Endothelial cell of umbilical vein (primary cell): Measurements from ENCODE around the gene SRRM4.

Source experiments
- GATA2 ChIP-seq: IDR thresholded peaks from 2 replicates; pipeline ENCODE4 v1.7.0; 2011; ENCODE audit warnings: low read depth, mild to moderate bottlenecking, moderate library complexity, mixed read lengths, low read length; ENCODE audit not compliant: insufficient read length, insufficient read depth
- JUN ChIP-seq: IDR thresholded peaks from 2 replicates; pipeline ENCODE4 v1.6.1; 2011; ENCODE audit warnings: borderline replicate concordance, low read depth; ENCODE audit not compliant: insufficient read length, insufficient read depth
- MAX ChIP-seq: IDR thresholded peaks from 2 replicates; pipeline ENCODE4 v1.6.1; 2011; ENCODE audit not compliant: insufficient read depth, insufficient read length
- POLR2A ChIP-seq: IDR thresholded peaks from 2 replicates; pipeline ENCODE4 v1.6.1; 2012; ENCODE audit warnings: low read depth, mild to moderate bottlenecking, control low read depth, low read length
- POLR2AphosphoS5 ChIP-seq: IDR thresholded peaks from 2 replicates; pipeline ENCODE4 v1.6.1; 2012; ENCODE audit warnings: low read depth, mild to moderate bottlenecking, control low read depth, low read length, moderate library complexity; ENCODE audit not compliant: insufficient read depth
- TF ChIP-seq, protein P1 (sequence below), 2 donors: IDR thresholded peaks; 1 replicate in 1 of 2; 2 replicates in 1 of 2; pipeline ENCODE4 v1.5.1; 2011; ENCODE audit warnings: low read length in 2 of 2, mild to moderate bottlenecking in 2 of 2, moderate library complexity in 2 of 2, control low read depth in 1 of 2, inconsistent platforms in 1 of 2, low read depth in 1 of 2; ENCODE audit not compliant: insufficient read depth in 1 of 2; ENCODE audit errors: extremely low read depth in 1 of 2

DNA sequence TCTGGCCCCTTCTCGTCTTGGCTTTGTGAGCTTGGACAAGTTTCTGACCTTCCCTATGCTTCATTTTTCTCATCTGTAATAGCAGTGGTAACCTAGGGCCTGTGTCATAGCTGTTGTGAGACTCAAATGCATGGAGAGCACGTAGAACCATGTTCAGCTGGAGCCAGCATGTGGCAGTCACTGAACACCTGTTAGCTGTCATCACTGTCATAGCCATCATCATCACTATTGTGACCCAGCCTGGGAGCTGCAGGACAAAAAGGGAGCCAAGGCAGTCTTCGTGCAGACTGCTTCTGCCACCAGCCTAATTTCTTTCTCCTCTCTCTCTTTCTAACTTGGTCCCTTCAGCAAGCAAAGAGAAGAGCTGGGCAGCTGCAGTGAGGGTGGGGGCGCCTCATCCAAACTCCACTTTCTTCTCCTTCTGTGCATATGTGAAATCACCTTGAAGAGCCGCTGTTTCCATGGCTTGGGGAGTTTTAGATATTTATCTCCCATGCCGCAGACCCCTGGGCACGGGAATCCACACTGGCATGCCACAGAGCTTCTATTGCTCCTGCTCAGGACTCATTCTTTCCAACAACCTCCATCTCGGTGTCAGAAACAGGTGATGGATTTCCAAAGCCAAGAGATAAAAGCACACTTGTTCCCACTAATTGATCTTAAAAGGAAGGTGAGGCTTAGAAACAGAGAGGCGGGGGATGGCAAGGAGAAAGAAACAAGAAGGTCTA, 87.0 kb downstream of the SRRM4 start:
- TF ChIP-seq, protein P1, sequence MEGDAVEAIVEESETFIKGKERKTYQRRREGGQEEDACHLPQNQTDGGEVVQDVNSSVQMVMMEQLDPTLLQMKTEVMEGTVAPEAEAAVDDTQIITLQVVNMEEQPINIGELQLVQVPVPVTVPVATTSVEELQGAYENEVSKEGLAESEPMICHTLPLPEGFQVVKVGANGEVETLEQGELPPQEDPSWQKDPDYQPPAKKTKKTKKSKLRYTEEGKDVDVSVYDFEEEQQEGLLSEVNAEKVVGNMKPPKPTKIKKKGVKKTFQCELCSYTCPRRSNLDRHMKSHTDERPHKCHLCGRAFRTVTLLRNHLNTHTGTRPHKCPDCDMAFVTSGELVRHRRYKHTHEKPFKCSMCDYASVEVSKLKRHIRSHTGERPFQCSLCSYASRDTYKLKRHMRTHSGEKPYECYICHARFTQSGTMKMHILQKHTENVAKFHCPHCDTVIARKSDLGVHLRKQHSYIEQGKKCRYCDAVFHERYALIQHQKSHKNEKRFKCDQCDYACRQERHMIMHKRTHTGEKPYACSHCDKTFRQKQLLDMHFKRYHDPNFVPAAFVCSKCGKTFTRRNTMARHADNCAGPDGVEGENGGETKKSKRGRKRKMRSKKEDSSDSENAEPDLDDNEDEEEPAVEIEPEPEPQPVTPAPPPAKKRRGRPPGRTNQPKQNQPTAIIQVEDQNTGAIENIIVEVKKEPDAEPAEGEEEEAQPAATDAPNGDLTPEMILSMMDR (IDR thresholded peaks at IDR 0.05; ENCODE audit: extremely low read depth in 1 of 2, insufficient read depth in 1 of 2, low read depth in 1 of 2, low read length in 2 of 2): no peak
- TF ChIP-seq POLR2A: no peak
- TF ChIP-seq JUN: no peak
- no peak for TF ChIP-seq MAX
- no peak for TF ChIP-seq GATA2
- TF ChIP-seq POLR2AphosphoS5: no peak
